Cardiac fibroblast (primary cell): Measurements from ENCODE around the gene EIF3L.

Experiments
- DNase-seq, 2 donors: peaks; one replicate each; pipeline versions ENCODE4 v3.0.0 to v3.0.0-alpha.2; 2010; ENCODE audit warnings: low read depth in 2 of 2
- H3K4me3 ChIP-seq, 2 donors: replicated peaks in 1 of 2; 1 replicate in 1 of 2; 2 replicates in 1 of 2; pipeline ENCODE4 v1.5.1; 2011; ENCODE audit warnings: low read depth in 2 of 2, low read length in 2 of 2, mild to moderate bottlenecking in 2 of 2, moderate library complexity in 1 of 2
- TF ChIP-seq, protein P1 (sequence below): IDR thresholded peaks from one replicate; pipeline ENCODE4 v1.5.1; 2011; ENCODE audit warnings: low read depth, mild to moderate bottlenecking, low read length, inconsistent platforms

The EIF3L gene

GRCh38 chr22:37924386-37925065 is 75.3 kb downstream of the EIF3L start:
- no peak overlapping the region for H3K4me3 ChIP-seq
- DNase-seq = no peak
- TF ChIP-seq, protein P1, sequence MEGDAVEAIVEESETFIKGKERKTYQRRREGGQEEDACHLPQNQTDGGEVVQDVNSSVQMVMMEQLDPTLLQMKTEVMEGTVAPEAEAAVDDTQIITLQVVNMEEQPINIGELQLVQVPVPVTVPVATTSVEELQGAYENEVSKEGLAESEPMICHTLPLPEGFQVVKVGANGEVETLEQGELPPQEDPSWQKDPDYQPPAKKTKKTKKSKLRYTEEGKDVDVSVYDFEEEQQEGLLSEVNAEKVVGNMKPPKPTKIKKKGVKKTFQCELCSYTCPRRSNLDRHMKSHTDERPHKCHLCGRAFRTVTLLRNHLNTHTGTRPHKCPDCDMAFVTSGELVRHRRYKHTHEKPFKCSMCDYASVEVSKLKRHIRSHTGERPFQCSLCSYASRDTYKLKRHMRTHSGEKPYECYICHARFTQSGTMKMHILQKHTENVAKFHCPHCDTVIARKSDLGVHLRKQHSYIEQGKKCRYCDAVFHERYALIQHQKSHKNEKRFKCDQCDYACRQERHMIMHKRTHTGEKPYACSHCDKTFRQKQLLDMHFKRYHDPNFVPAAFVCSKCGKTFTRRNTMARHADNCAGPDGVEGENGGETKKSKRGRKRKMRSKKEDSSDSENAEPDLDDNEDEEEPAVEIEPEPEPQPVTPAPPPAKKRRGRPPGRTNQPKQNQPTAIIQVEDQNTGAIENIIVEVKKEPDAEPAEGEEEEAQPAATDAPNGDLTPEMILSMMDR = no peak

DNA sequence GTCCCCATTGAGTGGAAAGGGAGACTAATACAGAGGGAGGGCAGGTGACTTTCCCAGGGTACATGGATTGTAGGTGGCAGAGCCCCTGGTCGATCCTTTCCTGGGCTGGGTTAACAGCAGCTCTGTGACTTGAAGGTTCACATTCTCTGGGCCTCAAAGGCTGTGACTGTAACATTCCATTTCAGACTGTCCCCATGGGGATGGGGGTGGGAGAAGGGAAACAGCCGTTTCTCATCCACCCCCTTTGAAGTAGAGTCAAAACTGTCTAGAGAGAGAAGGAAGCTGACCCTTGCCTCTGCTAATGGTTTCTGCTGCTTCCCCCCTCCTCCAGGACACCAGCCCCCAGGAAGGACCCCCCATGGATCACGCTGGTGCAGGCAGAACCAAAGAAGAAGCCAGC is 76.1 kb downstream of the EIF3L start:
- TF ChIP-seq, protein P1 = no peak
- no peak for DNase-seq
- no peak overlapping the region for H3K4me3 ChIP-seq

- no peak for DNase-seq
- H3K4me3 ChIP-seq = no peak overlapping the region
- TF ChIP-seq, protein P1 = no peak
Measured at GRCh38 chr22:37925767-37926166, 76.5 kb downstream of the EIF3L start.

- TF ChIP-seq, protein P1 = no peak
- H3K4me3 ChIP-seq = no peak overlapping the region
- no peak for DNase-seq
Measured at GRCh38 chr22:37926358-37926757, 77.1 kb downstream of the EIF3L start.

DNA sequence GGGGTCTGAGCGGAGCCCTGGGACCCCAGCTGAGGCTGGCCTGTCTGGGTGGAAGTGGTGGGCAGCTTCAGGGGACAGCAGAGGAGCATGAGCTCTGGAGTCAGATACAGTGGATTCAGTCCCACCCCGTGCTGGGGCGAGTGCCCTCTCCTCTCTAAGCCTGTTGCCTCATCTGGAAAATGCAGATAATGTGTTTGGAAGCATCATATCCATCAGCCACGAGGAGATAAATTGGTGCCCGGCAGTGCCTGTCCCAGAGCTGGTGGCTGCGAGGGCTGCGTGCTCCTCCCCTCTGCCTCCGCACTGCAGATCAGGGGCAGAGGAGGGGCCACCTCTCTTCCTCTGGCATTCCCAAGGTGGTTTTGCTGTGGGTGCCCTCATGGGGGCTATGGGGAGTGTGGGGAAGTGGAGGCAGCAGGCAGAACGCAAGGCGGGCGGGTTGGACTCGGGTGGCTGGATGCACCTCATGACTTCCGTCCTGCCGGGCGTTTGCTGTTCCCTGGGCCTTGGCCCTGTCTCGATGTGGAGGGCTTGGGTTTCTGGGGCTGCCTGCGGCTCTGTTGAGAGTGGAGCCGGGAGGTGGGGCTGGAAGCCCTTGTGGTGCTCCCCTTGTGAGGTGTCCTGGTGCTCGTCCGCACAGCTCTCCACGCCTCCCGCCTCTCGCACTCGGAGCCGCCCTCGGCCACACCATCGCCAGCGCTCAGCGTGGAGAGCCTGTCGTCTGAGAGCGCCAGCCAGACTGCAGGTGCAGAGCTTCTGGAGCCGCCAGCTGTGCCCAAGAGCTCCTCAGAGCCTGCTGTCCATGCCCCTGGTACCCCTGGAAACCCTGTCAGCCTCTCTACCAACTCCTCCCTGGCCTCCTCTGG is 77.8 kb downstream of the EIF3L start:
- no peak for DNase-seq
- no peak overlapping the region for H3K4me3 ChIP-seq
- TF ChIP-seq, protein P1 = no peak

DNA sequence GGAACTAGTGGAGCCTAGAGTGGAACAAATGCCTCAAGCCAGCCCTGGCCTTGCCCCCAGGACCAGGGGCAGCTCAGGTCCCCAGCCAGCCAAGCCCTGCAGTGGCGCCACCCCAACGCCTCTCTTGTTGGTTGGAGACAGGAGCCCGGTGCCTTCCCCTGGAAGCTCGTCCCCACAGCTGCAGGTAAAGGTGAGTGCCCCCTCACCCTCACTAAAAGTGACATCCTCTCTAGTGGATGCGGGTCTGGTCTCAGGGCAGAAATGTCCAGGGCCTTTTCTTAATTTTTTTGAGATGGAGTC is 78.4 kb downstream of the EIF3L start:
- TF ChIP-seq, protein P1 = no peak
- H3K4me3 ChIP-seq = no peak overlapping the region
- DNase-seq = no peak
